HPDE6-E6E7 (cell line): Measurements from ENCODE around the gene CCDC17.

Experiments used
- DNase-seq: peaks from one replicate; pipeline ENCODE4 v3.0.0; 2011; ENCODE audit warnings: missing footprints; ENCODE audit errors: extremely low spot score

Gene CCDC17

GRCh38 chr1:45583666-45584350 is 40.0 kb downstream of the CCDC17 start, which contains the start of gene NASP:
Gene NASP (plus strand): TSS chr1:45584041. CDS start chr1:45584147, 106 bp downstream.
- DNase-seq = peak; percentile 83

GRCh38 chr1:45583264-45583665 is 40.6 kb downstream of the CCDC17 start:
- peak; percentile 100 for DNase-seq

- DNase-seq = no peak
Observed at GRCh38 chr1:45574105-45574626, 49.7 kb downstream of the CCDC17 start.

GRCh38 chr1:45573231-45573804 is 50.5 kb downstream of the CCDC17 start:
- DNase-seq = no peak

GRCh38 chr1:45570631-45571030 is 53.2 kb downstream of the CCDC17 start:
- DNase-seq = no peak
